ENCODE data around the gene CACNB2. TPM values are rescaled to one million over a fixed set of nuclear protein-coding genes. Genes with fewer than 3 reads are reported as not detected.

Gene CACNB2
- total and polyA plus RNA-seq, 8 donors: 4.0 to 14.8 (median 11.8) TPM

GRCh38 chr10:18325410-18325809 lies 185.2 kb downstream of the CACNB2 start:
- H3K4me1 ChIP-seq: no peaks in the 10 kb centered on the region
- intact Hi-C loops (cut with DNase I): no loop called here
- H3K27me3 ChIP-seq: no peaks in the 10 kb centered on the region
- H3K4me3 ChIP-seq: no peak overlapping the region
- no peak for DNase-seq
- ATAC-seq: no peak
- TF ChIP-seq CTCF (IDR thresholded peaks at IDR 0.05): no peak
- H3K9me3 ChIP-seq: no peaks in the 10 kb centered on the region
- no peaks in the 10 kb centered on the region for H3K36me3 ChIP-seq
- no peak overlapping the region for H3K27ac ChIP-seq

GRCh38 chr10:18325889-18326531 lies 185.8 kb downstream of the CACNB2 start:
- no peaks in the 10 kb centered on the region for H3K27me3 ChIP-seq
- no peaks in the 10 kb centered on the region for H3K4me1 ChIP-seq
- H3K36me3 ChIP-seq: no peaks in the 10 kb centered on the region
- no peak overlapping the region for H3K4me3 ChIP-seq
- intact Hi-C loops (cut with DNase I): no loop called here
- TF ChIP-seq CTCF (IDR thresholded peaks at IDR 0.05): no peak
- DNase-seq (no peak), ATAC-seq (no peak)
- H3K27ac ChIP-seq: no peak overlapping the region
- H3K9me3 ChIP-seq: no peaks in the 10 kb centered on the region

- Histone ChIP-seq H3K36me3 (no peaks in the 10 kb centered on the region), H3K4me3 (no peak overlapping the region), H3K4me1 (no peaks in the 10 kb centered on the region), H3K27me3 (no peaks in the 10 kb centered on the region), H3K9me3 (no peaks in the 10 kb centered on the region), H3K27ac (no peak overlapping the region)
- ATAC-seq (no peak), DNase-seq (no peak)
- no peak for TF ChIP-seq CTCF (IDR thresholded peaks at IDR 0.05)
- intact Hi-C loops (cut with DNase I): no loop called here
These were observed 188.7 kb downstream of the CACNB2 start for GRCh38 chr10:18328941-18329340.

- no peaks in the 10 kb centered on the region for H3K27me3 ChIP-seq
- H3K9me3 ChIP-seq: no peaks in the 10 kb centered on the region
- intact Hi-C loops (cut with DNase I): no loop called here
- H3K4me1 ChIP-seq: no peaks in the 10 kb centered on the region
- no peak overlapping the region for H3K27ac ChIP-seq
- no peaks in the 10 kb centered on the region for H3K36me3 ChIP-seq
- DNase-seq (no peak), ATAC-seq (no peak)
- no peak for TF ChIP-seq CTCF (IDR thresholded peaks at IDR 0.05)
- H3K4me3 ChIP-seq: no peak overlapping the region
These were observed 191.8 kb downstream of the CACNB2 start for GRCh38 chr10:18332048-18332447.

- no peak overlapping the region for H3K4me3 ChIP-seq
- intact Hi-C loops (cut with DNase I): no loop called here
- DNase-seq: no peak
- no peak for TF ChIP-seq CTCF (IDR thresholded peaks at IDR 0.05)
- no peak overlapping the region for H3K27ac ChIP-seq
- no peaks in the 10 kb centered on the region for H3K27me3 ChIP-seq
- H3K4me1 ChIP-seq: no peaks in the 10 kb centered on the region
- no peak for ATAC-seq
- no peaks in the 10 kb centered on the region for H3K36me3 ChIP-seq
- no peaks in the 10 kb centered on the region for H3K9me3 ChIP-seq
These were observed 192.3 kb downstream of the CACNB2 start for GRCh38 chr10:18332484-18332883.
